ENCODE results near the gene VPS8. TPM values are rescaled to one million over a fixed set of nuclear protein-coding genes. Genes with fewer than 3 reads are reported as not detected.

VPS8 gene
- total and polyA plus RNA-seq, 2 of the 8 experiments (the other 6 are each of a cell fraction or from before 2014, with no cell fraction given) = 13.0 to 41.0 TPM

DNA sequence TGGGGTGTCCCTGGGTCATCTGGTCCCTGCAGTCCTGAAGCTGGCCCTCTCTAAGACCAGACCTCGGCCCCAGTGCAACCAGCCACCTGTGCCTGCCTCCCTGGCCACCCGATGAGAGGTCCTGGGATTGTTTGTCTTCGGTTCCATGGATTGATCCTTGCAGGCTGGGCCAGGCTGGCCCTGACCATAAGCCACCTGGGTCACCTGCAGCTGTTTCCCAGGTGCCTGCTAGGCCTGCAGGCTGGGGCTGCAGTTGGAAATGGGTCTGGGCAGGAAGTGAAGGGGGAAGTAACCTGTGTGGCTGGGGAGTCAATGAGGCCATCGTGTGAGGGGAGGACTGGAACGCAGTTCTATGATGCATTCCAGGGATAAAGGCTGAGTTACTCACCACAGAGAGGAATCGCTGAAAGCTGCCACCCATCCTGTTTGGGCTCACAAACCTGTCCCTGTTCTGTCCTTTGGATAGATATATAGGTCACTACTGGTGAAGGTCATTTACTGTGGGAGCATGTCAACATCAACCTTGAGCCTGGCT, 30.9 kb upstream of the VPS8 start:
- FAIRE-seq (no peak), DNase-seq (ENCODE audit: low read depth in 1 of 2, low spot score in 2 of 2) (no peak)
- H3K4me1 ChIP-seq (replicated peaks in 1 of 4; ENCODE audit: control insufficient read depth in 3 of 4, insufficient read depth in 4 of 4, low read length in 3 of 4) = peaks cover 2 to 5% (median 4%) of the 10 kb centered on the region in 4 experiments; a peak in 3 of 7 replicates
- H3K4ac ChIP-seq (replicated peaks; ENCODE audit: insufficient read length, low read depth, low read length) = no peak overlapping the region
- peak overlapping the region; percentile 72; the same call in 1 of the 2 replicates for H2BK15ac ChIP-seq (ENCODE audit: low read length)
- no peak overlapping the region for H3K4me2 ChIP-seq (ENCODE audit: insufficient read depth in 1 of 2, low read depth in 2 of 2, low read length in 2 of 2)
- H4K91ac ChIP-seq (replicated peaks; ENCODE audit: insufficient read length, low read length) = no peak overlapping the region
- H2AFZ ChIP-seq (ENCODE audit: low read length) = no peak overlapping the region
- H2AK5ac ChIP-seq (ENCODE audit: low read depth, low read length) = no peak overlapping the region
- ChIA-PET POLR2A (ENCODE audit: partially characterized antibody) (interaction anchor here (0.7 to 1.1 kb wide), 2 partner anchors 199 to 220 kb away, joined by 3 to 6 read pairs; partner anchors contain the start of gene EPHB3), CTCF (ENCODE audit: partially characterized antibody) (interaction anchor here (0.6 to 1.8 kb wide), 5 partner anchors 27 to 459 kb away, joined by 3 to 5 read pairs (median 4); no protein-coding TSS in a partner anchor)
- H2BK5ac ChIP-seq (ENCODE audit: low read depth, low read length) = no peak overlapping the region
- H3K18ac ChIP-seq (ENCODE audit: extremely low read depth, low read length) = peak overlapping the region; percentile 9; the same call in 1 of the 2 replicates
- no peak overlapping the region for H3K4me3 ChIP-seq (ENCODE audit: extremely low read depth in 1 of 4, insufficient read depth in 2 of 4, low read depth in 3 of 4, low read length in 4 of 4)
- no peaks in the 10 kb centered on the region for H3K9me3 ChIP-seq (ENCODE audit: insufficient read depth in 2 of 2, low read depth in 1 of 2, low read length in 1 of 2)
- 76% methylated on average over 6 of the region's 6 CpGs; no CpG with 5 or more reads in 1 of the 2 experiments for WGBS, 2 experiments (ENCODE audit: extremely low coverage in 1 of 2, insufficient coverage in 1 of 2, insufficient read length in 1 of 2, insufficient replicate concordance in 2 of 2, low coverage in 1 of 2, low lambda C conversion rate in 2 of 2, missing lambda C conversion rate in 1 of 2)
- H4K20me1 ChIP-seq (replicated peaks in 1 of 2; ENCODE audit: control insufficient read depth in 1 of 2, insufficient read depth in 2 of 2, low read length in 2 of 2) = no peaks in the 10 kb centered on the region
- H3K79me1 ChIP-seq (ENCODE audit: low read depth, low read length) = no peaks in the 10 kb centered on the region
- H2BK12ac ChIP-seq (ENCODE audit: low read depth, low read length) = no peak overlapping the region
- no peak overlapping the region for H3K23ac ChIP-seq (ENCODE audit: insufficient read length)
- H2BK120ac ChIP-seq (replicated peaks; ENCODE audit: low read depth, low read length) = no peak overlapping the region
- H3K79me2 ChIP-seq (ENCODE audit: control insufficient read depth in 1 of 2, insufficient read depth in 2 of 2, low read length in 2 of 2) = no peaks in the 10 kb centered on the region
- H4K5ac ChIP-seq (ENCODE audit: insufficient read length, low read depth, low read length) = no peak overlapping the region
- no peak overlapping the region for H3K14ac ChIP-seq (ENCODE audit: insufficient read length)
- H3K27ac ChIP-seq (ENCODE audit: low read depth, low read length) = no peak overlapping the region
- no peaks in the 10 kb centered on the region for H3K23me2 ChIP-seq (ENCODE audit: low read depth, low read length)
- H3K56ac ChIP-seq (replicated peaks; ENCODE audit: insufficient read length, low read depth, low read length) = no peak overlapping the region
- H3K36me3 ChIP-seq (ENCODE audit: control insufficient read depth in 2 of 4, insufficient read depth in 4 of 4, low read length in 3 of 4) = no peaks in the 10 kb centered on the region
- H3K27me3 ChIP-seq (replicated peaks in 1 of 4; ENCODE audit: control insufficient read depth in 3 of 4, extremely low read depth in 1 of 4, insufficient read depth in 3 of 4, low read length in 3 of 4) = no peaks in the 10 kb centered on the region; a peak in 2 of 7 replicates
- H2BK20ac ChIP-seq (ENCODE audit: low read length) = no peak overlapping the region
- H3K9ac ChIP-seq (replicated peaks in 1 of 4; ENCODE audit: extremely low read depth in 1 of 4, low read depth in 3 of 4, low read length in 3 of 4) = no peak overlapping the region
- H4K8ac ChIP-seq (ENCODE audit: extremely low read depth, insufficient read depth, low read length) = no peak overlapping the region
- no peak for TF ChIP-seq TBP (IDR thresholded peaks at IDR 0.05; ENCODE audit: low read depth, low read length)
- TF ChIP-seq JUND (IDR thresholded peaks at IDR 0.05; ENCODE audit: low read length) = no peak
- TF ChIP-seq RFX5 (IDR thresholded peaks at IDR 0.05; ENCODE audit: borderline replicate concordance, low read depth, low read length) = no peak
- TF ChIP-seq SIN3A (conservative IDR thresholded peaks at IDR 0.05 in 1 of 2, IDR thresholded peaks at IDR 0.05 in 1 of 2; ENCODE audit: low read depth in 1 of 2, low read length in 2 of 2) = no peak
- TF ChIP-seq, protein P1, sequence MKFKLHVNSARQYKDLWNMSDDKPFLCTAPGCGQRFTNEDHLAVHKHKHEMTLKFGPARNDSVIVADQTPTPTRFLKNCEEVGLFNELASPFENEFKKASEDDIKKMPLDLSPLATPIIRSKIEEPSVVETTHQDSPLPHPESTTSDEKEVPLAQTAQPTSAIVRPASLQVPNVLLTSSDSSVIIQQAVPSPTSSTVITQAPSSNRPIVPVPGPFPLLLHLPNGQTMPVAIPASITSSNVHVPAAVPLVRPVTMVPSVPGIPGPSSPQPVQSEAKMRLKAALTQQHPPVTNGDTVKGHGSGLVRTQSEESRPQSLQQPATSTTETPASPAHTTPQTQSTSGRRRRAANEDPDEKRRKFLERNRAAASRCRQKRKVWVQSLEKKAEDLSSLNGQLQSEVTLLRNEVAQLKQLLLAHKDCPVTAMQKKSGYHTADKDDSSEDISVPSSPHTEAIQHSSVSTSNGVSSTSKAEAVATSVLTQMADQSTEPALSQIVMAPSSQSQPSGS (IDR thresholded peaks at IDR 0.05; ENCODE audit: low read length) = no peak
- TF ChIP-seq RXRA (IDR thresholded peaks at IDR 0.05; ENCODE audit: insufficient read depth, low read depth, low read length) = no peak
